Spleen (tissue), 11 donors: ENCODE measurements around the gene ODAPH. TPM values are rescaled to one million over a fixed set of nuclear protein-coding genes. Genes with fewer than 3 reads are reported as not detected.
"Not testable (repeated sequence)": the region's sequence is repeated elsewhere in the genome, so short reads cannot be mapped to it uniquely, and the experiment has no call there.

ENCODE experiments used
- DNase-seq: peaks from one replicate; pipeline ENCODE4 v3.0.0-alpha.2; 2020
- H3K27ac ChIP-seq, 8 donors: fragments of 200-600 bp; sonication (generic) in 7 of 8; 1 replicate in 4 of 8; 2 replicates in 4 of 8; pipeline versions ENCODE4 v1.5.0 to v1.8.0; 2016 to 2021; ENCODE audit warnings: inconsistent platforms in 4 of 8, mild to moderate bottlenecking in 4 of 8, moderate library complexity in 1 of 8
- H3K27me3 ChIP-seq, 7 donors: fragments of 200-600 bp; sonication (generic) in 6 of 7; replicated peaks in 1 of 7; 1 replicate in 4 of 7; 2 replicates in 3 of 7; pipeline versions ENCODE4 v1.5.0 to v1.8.0; 2016 to 2021; ENCODE audit warnings: inconsistent platforms in 3 of 7, mild to moderate bottlenecking in 1 of 7
- H3K36me3 ChIP-seq, 6 donors: fragments of 200-600 bp; sonication (generic) in 5 of 6; 1 replicate in 4 of 6; 2 replicates in 2 of 6; pipeline versions ENCODE4 v1.5.0 to v1.8.0; 2016 to 2021; ENCODE audit warnings: inconsistent platforms in 2 of 6
- H3K4me1 ChIP-seq, 6 donors: fragments of 200-600 bp; sonication (generic) in 5 of 6; 1 replicate in 3 of 6; 2 replicates in 3 of 6; pipeline versions ENCODE4 v1.5.0 to v1.8.0; 2016 to 2021; ENCODE audit warnings: inconsistent platforms in 3 of 6
- H3K4me3 ChIP-seq, 8 donors: fragments of 200-600 bp; sonication (generic) in 7 of 8; 1 replicate in 4 of 8; 2 replicates in 4 of 8; pipeline versions ENCODE4 v1.5.0 to v1.8.0; 2016 to 2021; ENCODE audit warnings: inconsistent platforms in 4 of 8, mild to moderate bottlenecking in 4 of 8, moderate library complexity in 2 of 8
- H3K9me3 ChIP-seq, 8 donors: fragments of 200-600 bp; sonication (generic) in 7 of 8; 1 replicate in 4 of 8; 2 replicates in 4 of 8; pipeline versions ENCODE4 v1.5.0 to v1.8.0; 2016 to 2021; ENCODE audit warnings: inconsistent platforms in 4 of 8
- CTCF ChIP-seq, 11 experiments: fragments of 200-600 bp in 7 of 11; fragments of 450-650 bp in 4 of 11; sonication (generic) in 4 of 11; IDR thresholded peaks in 8 of 11; conservative IDR thresholded peaks in 3 of 11; 1 replicate in 7 of 11; 2 replicates in 4 of 11; pipeline versions ENCODE4 v1.4.0 to v1.8.0; 2016 to 2021; ENCODE audit warnings: antibody characterized with exemption in 11 of 11, inconsistent platforms in 4 of 11, mild to moderate bottlenecking in 1 of 11
- POLR2A ChIP-seq, 3 donors: fragments of 450-650 bp; IDR thresholded peaks; one replicate each; pipeline ENCODE4 v1.5.1; 2017; ENCODE audit warnings: antibody characterized with exemption in 3 of 3, mild to moderate bottlenecking in 1 of 3
- POLR2AphosphoS5 ChIP-seq, 3 donors: sonication (generic); formaldehyde crosslinking; IDR thresholded peaks; one replicate each; pipeline ENCODE4 v1.5.1; 2017; ENCODE audit warnings: antibody characterized with exemption in 3 of 3
- WGBS, 5 donors: extraction: QIAGEN DNeasy Blood & Tissue Kit in 3 of 5; methylation state at CpG; one replicate each; pipeline versions ENCODE4 v1.1.5 to v1.1.7; 2013 to 2018; 5-methylcytosine and 5-hydroxymethylcytosine counted together
- intact Hi-C: fragments of 100-400 bp; cut with DNase I; formaldehyde crosslinking; loops from one replicate; pipeline ENCODE4 v1.15.0; 2023; ENCODE audit warnings: low total_unique reads
- polyA plus RNA-seq, 3 donors: library from polyadenylated mRNA; stranded (reverse); fragments of 200-250 nt; gene quantifications; one replicate each; pipeline ENCODE4 v1.2.1, GENCODE V29; 2013
- total RNA-seq, 7 donors: library from RNA; depleted of rRNA in 3 of 7; stranded (reverse); fragments of >200 nt in 3 of 7; fragmentation: NEBNext Ultra II Directional in 4 of 7; extraction: Animal tissue kit (Norgen Biotek cat#: 25700) in 4 of 7; gene quantifications; one replicate each; pipeline versions ENCODE4 v1.1.0 to v1.2.1, GENCODE V29; 2016 to 2021
- donor health status: healthy with polysubstance abuse.
- donor health status: DM: no; HTN: no; CAD: no; lungs with moderate emphysema.
- donor health status: DM: no; HTN: no; CAD: no.
- donor health status: Bipolar disorder and iron deficiency.
- donor health status: healthy.
- donor health status: DM: no; HTN: no; CAD: no.
- donor health status: DM: yes; HTN: yes; CAD: no.

ODAPH gene
- total and polyA plus RNA-seq, 10 donors = 0.74 TPM; not detected in 9

DNA sequence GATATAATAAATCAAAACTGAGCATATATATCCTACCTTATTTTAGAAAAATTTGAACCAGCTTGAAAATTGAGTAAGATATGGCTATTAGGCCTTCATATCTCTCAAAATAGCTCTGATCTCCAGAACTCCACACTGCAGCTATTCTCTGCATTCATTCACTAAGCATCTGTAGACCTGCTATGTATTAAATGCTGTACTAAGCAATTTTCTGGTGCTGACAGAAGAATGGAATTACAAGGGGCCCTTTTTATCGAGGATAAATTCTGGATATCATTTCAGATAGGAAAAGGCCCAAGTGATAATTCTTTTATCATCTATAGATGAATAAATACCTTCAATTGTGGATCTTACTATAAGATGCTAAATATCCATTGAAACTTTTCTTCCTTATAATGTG lies 39.7 kb upstream of the ODAPH start:
- peaks cover 30 to 69% (median 45%) of the 10 kb centered on the region in 6 donors for H3K4me1 ChIP-seq

GRCh38 chr4:75519452-75519851 lies 36.4 kb upstream of the ODAPH start:
- WGBS, 5 donors = 91 to 100% (median 97%) methylated on average over 3 to 5 of the region's 7 CpGs
- H3K27ac ChIP-seq, H3K27me3 ChIP-seq, H3K4me3 ChIP-seq, H3K9me3 ChIP-seq, intact Hi-C loops, DNase-seq: not testable (repeated sequence)
- Histone ChIP-seq H3K36me3 (peaks cover 3 to 74% (median 33%) of the 10 kb centered on the region in 6 donors), H3K4me1 (peaks cover 8 to 51% (median 21%) of the 10 kb centered on the region in 6 donors)

More for the DNA sequence above, 39.7 kb upstream of the ODAPH start:
- H3K27me3 ChIP-seq = no peaks in the 10 kb centered on the region
- TF ChIP-seq POLR2A (IDR thresholded peaks at IDR 0.05) (no peak), POLR2AphosphoS5 (IDR thresholded peaks at IDR 0.05) (no peak), CTCF (IDR thresholded peaks at IDR 0.05 in 8 of 11, conservative IDR thresholded peaks at IDR 0.05 in 3 of 11) (no peak)
- intact Hi-C loops = no loop called here
- peak overlapping the region in 7 of 8 donors; percentile 93 to 100 (median 99) for H3K27ac ChIP-seq
- no peaks in the 10 kb centered on the region for H3K9me3 ChIP-seq
- DNase-seq = no peak
- peaks cover 3 to 42% (median 18%) of the 10 kb centered on the region in 6 donors for H3K36me3 ChIP-seq
- no peak overlapping the region for H3K4me3 ChIP-seq
- 86 to 98% (median 93%) methylated on average over 1 of the region's 1 CpG for WGBS, 5 donors

DNA sequence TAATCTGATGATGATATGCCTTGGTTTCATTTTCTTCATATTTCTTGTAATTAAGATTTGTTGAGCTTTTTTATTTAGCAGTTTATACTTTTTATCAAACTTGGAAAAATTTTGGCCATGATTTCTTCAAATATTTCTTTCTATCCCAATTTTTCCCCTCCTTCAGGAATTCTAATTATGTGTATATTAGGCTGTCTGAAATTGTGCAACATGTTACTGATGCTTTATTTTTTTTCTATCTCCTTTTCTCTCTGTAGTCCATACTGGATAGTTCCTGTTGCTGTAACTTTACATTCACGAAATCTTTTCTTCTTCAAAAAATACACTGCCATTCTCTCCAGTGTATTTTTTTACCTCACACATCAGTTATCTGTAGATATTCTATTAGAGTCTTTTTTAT lies 30.8 kb upstream of the ODAPH start:
- H3K27me3 ChIP-seq = no peaks in the 10 kb centered on the region
- TF ChIP-seq POLR2AphosphoS5 (IDR thresholded peaks at IDR 0.05) = no peak
- no peak for TF ChIP-seq POLR2A (IDR thresholded peaks at IDR 0.05)
- no peak for TF ChIP-seq CTCF (IDR thresholded peaks at IDR 0.05 in 8 of 11, conservative IDR thresholded peaks at IDR 0.05 in 3 of 11)
- peaks cover 4 to 100% (median 58%) of the 10 kb centered on the region in 6 donors for H3K36me3 ChIP-seq
- H3K4me1 ChIP-seq = peaks cover 0 to 19% (median 5%) of the 10 kb centered on the region in 6 donors
- intact Hi-C loops = no loop called here
- DNase-seq = no peak
- WGBS, 5 donors = 77 to 95% (median 83%) methylated on average over 1 of the region's 1 CpG
- H3K9me3 ChIP-seq = no peaks in the 10 kb centered on the region
- H3K4me3 ChIP-seq = no peak overlapping the region
- H3K27ac ChIP-seq = no peak overlapping the region

DNA sequence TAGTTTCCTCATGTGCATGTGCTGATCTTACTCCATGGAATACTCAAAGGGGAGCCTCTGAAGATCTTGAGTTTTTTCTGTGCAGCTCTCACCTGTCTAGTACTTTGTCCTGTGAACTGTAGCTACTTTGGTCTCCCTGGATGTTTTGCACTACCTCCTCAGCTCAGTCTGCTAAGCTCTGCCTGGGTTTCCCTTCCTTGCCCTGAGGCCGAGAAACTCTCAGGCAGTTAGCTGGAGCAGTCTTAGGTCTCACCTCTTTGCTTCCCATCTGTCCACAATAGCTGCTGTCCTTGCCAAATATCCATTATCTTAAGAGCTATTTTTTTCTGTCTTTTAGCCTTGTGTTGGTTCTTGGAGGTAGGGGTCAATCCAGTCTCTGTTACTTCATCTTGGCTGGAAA lies 30.0 kb upstream of the ODAPH start:
- no peak overlapping the region for H3K4me3 ChIP-seq
- intact Hi-C loops = no loop called here
- no peak overlapping the region for H3K27ac ChIP-seq
- 86 to 96% (median 96%) methylated on average over 1 of the region's 1 CpG for WGBS, 5 donors
- peaks cover 0 to 1% (median 0%) of the 10 kb centered on the region in 8 donors for H3K9me3 ChIP-seq
- DNase-seq = no peak
- H3K27me3 ChIP-seq = no peaks in the 10 kb centered on the region
- H3K4me1 ChIP-seq = peaks cover 0 to 13% (median 3%) of the 10 kb centered on the region in 6 donors
- TF ChIP-seq POLR2AphosphoS5 (IDR thresholded peaks at IDR 0.05) = no peak
- no peak for TF ChIP-seq CTCF (IDR thresholded peaks at IDR 0.05 in 8 of 11, conservative IDR thresholded peaks at IDR 0.05 in 3 of 11)
- no peak for TF ChIP-seq POLR2A (IDR thresholded peaks at IDR 0.05)
- peaks cover 4 to 100% (median 66%) of the 10 kb centered on the region in 6 donors for H3K36me3 ChIP-seq

DNA sequence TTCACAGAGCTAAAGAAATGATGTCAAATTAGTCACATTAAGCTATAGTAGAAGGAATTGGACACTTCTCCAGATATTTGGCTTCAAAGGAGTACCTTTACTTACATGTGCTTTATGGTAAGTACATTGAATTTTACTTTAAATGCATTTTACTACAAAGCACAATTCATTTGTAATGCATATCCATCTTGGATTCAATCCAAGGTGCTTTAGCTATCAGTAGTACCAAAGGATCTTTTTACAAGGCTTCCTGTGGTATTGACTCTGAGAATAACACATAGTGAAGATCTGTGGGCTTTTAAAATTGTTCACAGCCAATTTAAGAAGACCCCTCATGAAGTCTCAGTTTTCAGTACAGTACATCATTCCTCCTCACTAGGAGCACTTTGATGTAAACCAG lies 28.4 kb upstream of the ODAPH start:
- no peaks in the 10 kb centered on the region for H3K27me3 ChIP-seq
- no peak overlapping the region for H3K4me3 ChIP-seq
- no peak for DNase-seq
- peaks cover 0 to 7% (median 3%) of the 10 kb centered on the region in 6 donors for H3K4me1 ChIP-seq
- TF ChIP-seq CTCF (IDR thresholded peaks at IDR 0.05 in 8 of 11, conservative IDR thresholded peaks at IDR 0.05 in 3 of 11) = no peak
- no peak for TF ChIP-seq POLR2AphosphoS5 (IDR thresholded peaks at IDR 0.05)
- no peak for TF ChIP-seq POLR2A (IDR thresholded peaks at IDR 0.05)
- peaks cover 4 to 100% (median 74%) of the 10 kb centered on the region in 6 donors for H3K36me3 ChIP-seq
- no peak overlapping the region for H3K27ac ChIP-seq
- peaks cover 0 to 17% (median 7%) of the 10 kb centered on the region in 8 donors for H3K9me3 ChIP-seq
- intact Hi-C loops = no loop called here
